ENCODE data around the gene LRIG2. TPM values are rescaled to one million over a fixed set of nuclear protein-coding genes. Genes with fewer than 3 reads are reported as not detected.

LRIG2 gene
- total RNA-seq, 1 experiment from 2014 or later, result 23.2 TPM

- no CpG with 5 or more reads among the region's 4 CpGs for WGBS (ENCODE audit: extremely low coverage, insufficient read length, low lambda C conversion rate)
- Mint-ChIP-seq H3K4me1 (no peaks in the 10 kb centered on the region; a peak in 1 of 4 replicates), H3K27ac (no peak overlapping the region), H3K4me3 (no peak overlapping the region), H3K27me3 (ENCODE audit: low read depth) (no peaks in the 10 kb centered on the region; the same call in 1 of the 2 replicates), H3K9me3 (peaks cover 25 to 28% of the 10 kb centered on the region in 2 experiments), H3K36me3 (ENCODE audit: insufficient read depth in 1 of 3, low read depth in 3 of 3) (peaks cover 17 to 37% (median 18%) of the 10 kb centered on the region in 3 experiments)
- Histone ChIP-seq H2BK20ac (ENCODE audit: low read depth, low read length, poor library complexity, severe bottlenecking) (no peak overlapping the region), H3K79me1 (ENCODE audit: insufficient read depth, low read depth, low read length, poor library complexity, severe bottlenecking) (no peaks in the 10 kb centered on the region), H3K14ac (ENCODE audit: insufficient read depth, low read length) (no peak overlapping the region), H2AK5ac (ENCODE audit: insufficient read length, low read length) (no peak overlapping the region), H2AFZ (ENCODE audit: low read length) (no peak overlapping the region), H3K9ac (ENCODE audit: extremely low read depth, insufficient read length, low read length) (no peak overlapping the region), H4K8ac (replicated peaks; ENCODE audit: insufficient read length, low read depth, low read length) (no peak overlapping the region), H3K27me3 (ENCODE audit: insufficient read depth, low read length) (no peaks in the 10 kb centered on the region), H3K18ac (ENCODE audit: insufficient read length, low read depth, low read length) (no peak overlapping the region), H2BK15ac (ENCODE audit: low read depth, low read length) (no peak overlapping the region), H3K9me3 (ENCODE audit: control insufficient read depth, low read depth, low read length) (no peaks in the 10 kb centered on the region), H3K4me1 (ENCODE audit: insufficient read depth, low read length) (no peaks in the 10 kb centered on the region), H2BK5ac (ENCODE audit: insufficient read length, low read length) (no peak overlapping the region), H3K4ac (ENCODE audit: low read depth, low read length) (no peak overlapping the region), H3K79me2 (ENCODE audit: insufficient read depth, low read length) (no peaks in the 10 kb centered on the region), H4K20me1 (ENCODE audit: control insufficient read depth, insufficient read depth, insufficient read length) (no peaks in the 10 kb centered on the region), H3K23ac (ENCODE audit: insufficient read length, low read depth, low read length) (no peak overlapping the region), H3K4me2 (ENCODE audit: insufficient read depth, insufficient read length, low read length) (no peak overlapping the region), H3K27ac (ENCODE audit: insufficient read length, low read depth, low read length) (no peak overlapping the region), H3K23me2 (ENCODE audit: insufficient read length, low read depth, low read length, poor library complexity, severe bottlenecking) (no peaks in the 10 kb centered on the region), H3K56ac (ENCODE audit: insufficient read length, low read depth, low read length) (no peak overlapping the region), H2BK12ac (ENCODE audit: insufficient read length, low read depth, low read length) (no peak overlapping the region), H4K5ac (ENCODE audit: insufficient read length, low read depth, low read length) (no peak overlapping the region), H4K91ac (ENCODE audit: insufficient read length, low read depth, low read length) (no peak overlapping the region), H3T11ph (ENCODE audit: low read length) (no peak overlapping the region), H2BK120ac (ENCODE audit: low read depth, low read length, poor library complexity, severe bottlenecking) (no peak overlapping the region)
- no peak for DNase-seq
- no peak for TF ChIP-seq CTCF (conservative IDR thresholded peaks at IDR 0.05)
Observed at GRCh38 chr1:113170519-113170918, 97.5 kb downstream of the LRIG2 start.
